ENCODE results near the gene RPL22L1.

- no peak for TF ChIP-seq CTCF (IDR thresholded peaks at IDR 0.05)
- TF ChIP-seq EZH2 (IDR thresholded peaks at IDR 0.05) = no peak
Observed at GRCh38 chr3:170852324-170852723, 17.7 kb downstream of the RPL22L1 start.
